Panc1 (cell line): ENCODE measurements around the gene FMO2.

ENCODE experiments used
- POLR2AphosphoS5 ChIP-seq: IDR thresholded peaks from 2 replicates; pipeline ENCODE4 v1.6.1; 2012; ENCODE audit warnings: mild to moderate bottlenecking, low read depth, low read length, moderate library complexity
- SIN3A ChIP-seq: IDR thresholded peaks from 2 replicates; pipeline ENCODE4 v1.6.1; 2012; ENCODE audit warnings: low read depth, mild to moderate bottlenecking, low read length, moderate library complexity, borderline replicate concordance; ENCODE audit not compliant: insufficient read depth
- TCF7L2 ChIP-seq: IDR thresholded peaks from 2 replicates; pipeline ENCODE4 v1.6.1; 2011; ENCODE audit warnings: mild to moderate bottlenecking, low read depth, low read length, inconsistent platforms
- TF ChIP-seq, protein P1 (sequence below): fragments of 450-650 bp; IDR thresholded peaks from 2 replicates; pipeline ENCODE4 v1.5.1; 2017; ENCODE audit warnings: mild to moderate bottlenecking

DNA sequence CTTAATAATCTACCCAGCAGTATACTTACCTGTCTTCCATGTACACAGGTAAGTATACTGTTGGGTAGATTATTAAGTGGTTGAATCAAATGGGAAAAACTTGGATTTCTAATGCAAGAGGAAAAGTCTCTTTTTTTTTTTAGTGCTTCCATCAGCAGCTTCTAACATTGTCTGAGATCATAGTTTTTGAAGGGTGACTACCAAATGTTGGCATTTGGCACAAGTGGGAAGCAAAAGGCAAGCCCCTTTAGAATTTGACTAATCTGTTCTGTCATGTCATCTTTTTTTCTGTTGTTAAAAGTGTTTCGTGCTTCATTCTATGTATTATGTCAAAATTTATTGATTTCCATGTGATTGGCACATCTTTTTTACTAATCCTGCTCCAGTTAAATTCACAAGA, 63.7 kb downstream of the FMO2 start:
- TF ChIP-seq, protein P1, sequence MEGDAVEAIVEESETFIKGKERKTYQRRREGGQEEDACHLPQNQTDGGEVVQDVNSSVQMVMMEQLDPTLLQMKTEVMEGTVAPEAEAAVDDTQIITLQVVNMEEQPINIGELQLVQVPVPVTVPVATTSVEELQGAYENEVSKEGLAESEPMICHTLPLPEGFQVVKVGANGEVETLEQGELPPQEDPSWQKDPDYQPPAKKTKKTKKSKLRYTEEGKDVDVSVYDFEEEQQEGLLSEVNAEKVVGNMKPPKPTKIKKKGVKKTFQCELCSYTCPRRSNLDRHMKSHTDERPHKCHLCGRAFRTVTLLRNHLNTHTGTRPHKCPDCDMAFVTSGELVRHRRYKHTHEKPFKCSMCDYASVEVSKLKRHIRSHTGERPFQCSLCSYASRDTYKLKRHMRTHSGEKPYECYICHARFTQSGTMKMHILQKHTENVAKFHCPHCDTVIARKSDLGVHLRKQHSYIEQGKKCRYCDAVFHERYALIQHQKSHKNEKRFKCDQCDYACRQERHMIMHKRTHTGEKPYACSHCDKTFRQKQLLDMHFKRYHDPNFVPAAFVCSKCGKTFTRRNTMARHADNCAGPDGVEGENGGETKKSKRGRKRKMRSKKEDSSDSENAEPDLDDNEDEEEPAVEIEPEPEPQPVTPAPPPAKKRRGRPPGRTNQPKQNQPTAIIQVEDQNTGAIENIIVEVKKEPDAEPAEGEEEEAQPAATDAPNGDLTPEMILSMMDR = no peak
- TF ChIP-seq TCF7L2 (no peak), POLR2AphosphoS5 (no peak), SIN3A (no peak)
